SK-N-SH (cell line): ENCODE measurements around the gene PAPOLG. TPM values are rescaled to one million over a fixed set of nuclear protein-coding genes. Genes with fewer than 3 reads are reported as not detected.

Experiments used
- CTCF ChIA-PET: fragments of 300-600, 350-600 bp; formaldehyde crosslinking; extraction: SDS; loops from one replicate; lab custom pipeline; 2021; lab: Yijun Ruan, JAX
- POLR2A ChIA-PET: fragments of 350-600 bp; sonication (Branson Sonifier 250); formaldehyde crosslinking; extraction: SDS; loops from one replicate; lab custom pipeline; 2020; ENCODE audit warnings: antibody characterized with exemption, inconsistent platforms; lab: Yijun Ruan, JAX
- DNase-seq: peaks from one replicate; pipeline ENCODE4 v3.0.0; 2012
- H2AFZ ChIP-seq: fragments of 200-600 bp; sonication (generic); 2 replicates; pipeline ENCODE4 v1.8.1; 2016; ENCODE audit warnings: antibody characterized with exemption, mild to moderate bottlenecking, low read depth
- H3F3A ChIP-seq: fragments of 200-600 bp; sonication (generic); replicated peaks from 2 replicates; pipeline ENCODE3; 2016; ENCODE audit warnings: antibody characterized with exemption, mild to moderate bottlenecking; ENCODE audit not compliant: insufficient read depth
- H3K27ac ChIP-seq, 2 experiments: fragments of 200-500 bp in 1 of 2; fragments of 200-600 bp in 1 of 2; sonication (Bioruptor generic) in 1 of 2; sonication (generic), shearing (Covaris generic) in 1 of 2; 2 replicates each; pipeline versions ENCODE4 v1.5.1 to v1.6.1; 2014 to 2016; ENCODE audit warnings: low read depth in 2 of 2, inconsistent platforms in 1 of 2, low read length in 1 of 2, mild to moderate bottlenecking in 1 of 2, mixed read lengths in 1 of 2
- H3K27me3 ChIP-seq: fragments of 200-600 bp; sonication (generic), shearing (Covaris generic); 2 replicates; pipeline ENCODE4 v1.6.1; 2016; ENCODE audit warnings: mixed run types; ENCODE audit not compliant: insufficient read depth
- H3K36me3 ChIP-seq, 2 experiments: fragments of 200-500 bp in 1 of 2; fragments of 200-600 bp in 1 of 2; sonication (Bioruptor generic) in 1 of 2; sonication (generic) in 1 of 2; replicated peaks in 1 of 2; 2 replicates each; pipeline versions ENCODE3 to v1.5.1; 2014 to 2016; ENCODE audit warnings: low read length in 1 of 2, mild to moderate bottlenecking in 1 of 2; ENCODE audit not compliant: insufficient read depth in 2 of 2, control insufficient read depth in 1 of 2
- H3K4me1 ChIP-seq, 2 experiments: fragments of 200-500 bp in 1 of 2; fragments of 200-600 bp in 1 of 2; sonication (Bioruptor generic) in 1 of 2; sonication (generic), shearing (Covaris generic) in 1 of 2; 2 replicates each; pipeline versions ENCODE4 v1.5.1 to v1.6.1; 2014 to 2016; ENCODE audit warnings: low read depth in 1 of 2, low read length in 1 of 2, mixed run types in 1 of 2; ENCODE audit not compliant: insufficient read depth in 2 of 2, control insufficient read depth in 1 of 2
- H3K4me2 ChIP-seq: fragments of 200-600 bp; sonication (generic), shearing (Covaris generic); 2 replicates; pipeline ENCODE4 v1.6.1; 2017; ENCODE audit warnings: mixed run types
- H3K4me3 ChIP-seq, 2 experiments: fragments of 200-500 bp in 1 of 2; fragments of 200-600 bp in 1 of 2; sonication (Bioruptor generic) in 1 of 2; sonication (generic), shearing (Covaris generic) in 1 of 2; 2 replicates each; pipeline versions ENCODE4 v1.5.1 to v1.8.1; 2014 to 2016; ENCODE audit warnings: low read depth in 2 of 2, inconsistent platforms in 1 of 2, low read length in 1 of 2, mild to moderate bottlenecking in 1 of 2, mixed read lengths in 1 of 2, moderate library complexity in 1 of 2
- H3K79me2 ChIP-seq: fragments of 200-600 bp; sonication (generic); 2 replicates; pipeline ENCODE4 v1.8.1; 2017; ENCODE audit warnings: mild to moderate bottlenecking; ENCODE audit not compliant: insufficient read depth
- H3K9ac ChIP-seq: fragments of 200-600 bp; sonication (generic); 2 replicates; pipeline ENCODE4 v1.6.1; 2017; ENCODE audit warnings: mixed run types
- H3K9me2 ChIP-seq: fragments of 200-600 bp; sonication (generic); 2 replicates; pipeline ENCODE4 v1.6.1; 2017; ENCODE audit warnings: mixed run types
- H3K9me3 ChIP-seq: fragments of 200-600 bp; sonication (generic); 2 replicates; pipeline ENCODE4 v1.6.1; 2017; ENCODE audit warnings: mixed run types, mild to moderate bottlenecking, moderate library complexity
- H4K20me1 ChIP-seq: fragments of 200-600 bp; sonication (generic); 2 replicates; pipeline ENCODE4 v1.6.1; 2017; ENCODE audit warnings: mild to moderate bottlenecking, mixed run types; ENCODE audit not compliant: insufficient read depth
- CTCF ChIP-seq: fragments of 200-600 bp; sonication (generic); IDR thresholded peaks from 2 replicates; pipeline ENCODE4 v1.6.1; 2017; ENCODE audit warnings: antibody characterized with exemption, mild to moderate bottlenecking, moderate library complexity
- EP300 ChIP-seq, 2 experiments: IDR thresholded peaks; 2 replicates each; pipeline versions ENCODE4 v1.4.0 to v1.6.1; 2012; ENCODE audit warnings: borderline replicate concordance in 1 of 2, low read depth in 1 of 2, low read length in 1 of 2
- FOSL2 ChIP-seq: IDR thresholded peaks from 2 replicates; pipeline ENCODE4 v1.4.0; 2012; ENCODE audit warnings: low read depth, mild to moderate bottlenecking, moderate library complexity, borderline replicate concordance
- JUND ChIP-seq: IDR thresholded peaks from 2 replicates; pipeline ENCODE4 v1.4.0; 2012
- MAX ChIP-seq: IDR thresholded peaks from 2 replicates; pipeline ENCODE4 v1.4.0; 2012; ENCODE audit warnings: low read depth
- NFIC ChIP-seq: IDR thresholded peaks from 2 replicates; pipeline ENCODE4 v1.4.0; 2012; ENCODE audit warnings: borderline replicate concordance
- NRF1 ChIP-seq: IDR thresholded peaks from 2 replicates; pipeline ENCODE4 v1.6.1; 2012; ENCODE audit warnings: low read depth, mild to moderate bottlenecking, low read length
- RAD21 ChIP-seq: IDR thresholded peaks from 2 replicates; pipeline ENCODE4 v1.6.1; 2012; ENCODE audit warnings: mild to moderate bottlenecking, low read length
- RCOR1 ChIP-seq: fragments of 150-350 bp; IDR thresholded peaks from 2 replicates; pipeline ENCODE4 v1.6.1; 2017; ENCODE audit warnings: antibody characterized with exemption, low read length
- REST ChIP-seq: IDR thresholded peaks from 2 replicates; pipeline ENCODE4 v1.6.1; 2012; ENCODE audit warnings: mild to moderate bottlenecking, low read depth, low read length, moderate library complexity
- RFX5 ChIP-seq: IDR thresholded peaks from 2 replicates; pipeline ENCODE4 v1.6.1; 2012; ENCODE audit warnings: mild to moderate bottlenecking, improper control_type of control experiment, low read length
- RXRA ChIP-seq: IDR thresholded peaks from 2 replicates; pipeline ENCODE4 v1.4.0; 2012; ENCODE audit warnings: low read depth, mild to moderate bottlenecking, borderline replicate concordance
- TAF1 ChIP-seq: IDR thresholded peaks from 2 replicates; pipeline ENCODE4 v1.6.1; 2012; ENCODE audit warnings: low read depth, mild to moderate bottlenecking, low read length, moderate library complexity, borderline replicate concordance
- TCF12 ChIP-seq: IDR thresholded peaks from 2 replicates; pipeline ENCODE4 v1.4.0; 2012
- TEAD4 ChIP-seq: IDR thresholded peaks from 2 replicates; pipeline ENCODE4 v1.4.0; 2012; ENCODE audit warnings: mild to moderate bottlenecking, borderline replicate concordance; ENCODE audit not compliant: insufficient read depth
- USF2 ChIP-seq: fragments of 150-350 bp; IDR thresholded peaks from 2 replicates; pipeline ENCODE4 v1.6.1; 2017; ENCODE audit warnings: antibody characterized with exemption, low read length, low read depth, borderline replicate concordance
- ZBTB33 ChIP-seq: IDR thresholded peaks from 2 replicates; pipeline ENCODE4 v1.4.0; 2012; ENCODE audit warnings: low read depth, borderline replicate concordance
- WGBS: methylation state at CpG from one replicate; pipeline ENCODE4 v1.1.6; 2017; ENCODE audit warnings: low lambda C conversion rate; 5-methylcytosine and 5-hydroxymethylcytosine counted together
- polyA plus RNA-seq, 3 experiments: library from polyadenylated mRNA; depleted of rRNA; stranded (reverse); fragments of >200 nt; gene quantifications; 2 replicates each; pipeline ENCODE4 v1.2.3, GENCODE V29; 2012

The PAPOLG gene
- polyA plus RNA-seq, 1 of the 3 experiments (the other 2 are of a cell fraction) = 2.1 TPM

GRCh38 chr2:60827369-60827768, 71.3 kb downstream of the PAPOLG start:
- TF ChIP-seq EP300 (IDR thresholded peaks at IDR 0.05; ENCODE audit: borderline replicate concordance in 1 of 2, low read depth in 1 of 2, low read length in 1 of 2) (no peak), RCOR1 (no peak), ZBTB33 (no peak), JUND (no peak), NFIC (no peak), MAX (no peak), RXRA (no peak), FOSL2 (no peak), RAD21 (no peak), REST (no peak), TAF1 (no peak), CTCF (no peak), USF2 (no peak), TCF12 (no peak), NRF1 (no peak), TEAD4 (no peak), RFX5 (no peak)
- Histone ChIP-seq H3K27me3 (peaks cover 14% of the 10 kb centered on the region), H3K9me2 (no peaks in the 10 kb centered on the region), H2AFZ (no peak overlapping the region), H3K79me2 (no peaks in the 10 kb centered on the region), H3K36me3 (no peaks in the 10 kb centered on the region), H3K4me3 (no peak overlapping the region), H3F3A (no peaks in the 10 kb centered on the region), H3K4me2 (no peak overlapping the region), H3K9ac (no peak overlapping the region), H3K4me1 (peaks cover 0 to 2% of the 10 kb centered on the region in 2 experiments; a peak in 1 of 4 replicates), H4K20me1 (no peaks in the 10 kb centered on the region), H3K27ac (no peak overlapping the region), H3K9me3 (no peaks in the 10 kb centered on the region)
- CTCF ChIA-PET = no interaction called here
- DNase-seq = no peak
- 78% methylated on average over 9 of the region's 9 CpGs for WGBS
- POLR2A ChIA-PET = no interaction called here
